Nucleus accumbens (tissue), 56 donors: ENCODE data around the gene FOXA2.

Source experiments
- DNase-seq, 56 donors: peaks; one replicate each; lab custom pipeline; 2025; lab: John Stamatoyannopoulos, UW

The FOXA2 gene

DNA sequence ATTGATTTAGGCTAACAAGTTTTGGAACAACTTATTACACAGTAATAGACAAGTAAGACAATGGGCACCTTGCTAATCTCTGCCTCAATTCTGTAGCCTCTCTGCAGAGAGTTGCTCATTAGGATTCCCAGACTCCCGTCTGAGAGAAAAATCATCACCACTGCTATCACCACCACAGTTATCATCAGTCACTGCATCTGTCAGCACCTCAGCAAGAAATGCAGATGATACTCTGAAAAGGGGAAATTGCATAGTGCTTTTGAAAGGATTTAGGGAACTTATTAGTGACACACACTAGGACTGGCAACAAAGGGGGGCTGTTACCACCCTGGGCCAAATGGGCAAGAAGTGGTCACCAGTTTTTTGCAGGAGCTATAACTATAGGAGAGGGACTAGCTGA is 39.9 kb downstream of the FOXA2 start:
- DNase-seq: no peak

GRCh38 chr20:22542427-22542826 is 41.9 kb downstream of the FOXA2 start:
- no peak for DNase-seq

- no peak for DNase-seq
Observed at GRCh38 chr20:22540832-22541231, 43.5 kb downstream of the FOXA2 start.

- DNase-seq: no peak
Observed at GRCh38 chr20:22536956-22537756, 47.2 kb downstream of the FOXA2 start.

- DNase-seq: no peak
Observed at GRCh38 chr20:22536141-22536828, 48.1 kb downstream of the FOXA2 start.

DNA sequence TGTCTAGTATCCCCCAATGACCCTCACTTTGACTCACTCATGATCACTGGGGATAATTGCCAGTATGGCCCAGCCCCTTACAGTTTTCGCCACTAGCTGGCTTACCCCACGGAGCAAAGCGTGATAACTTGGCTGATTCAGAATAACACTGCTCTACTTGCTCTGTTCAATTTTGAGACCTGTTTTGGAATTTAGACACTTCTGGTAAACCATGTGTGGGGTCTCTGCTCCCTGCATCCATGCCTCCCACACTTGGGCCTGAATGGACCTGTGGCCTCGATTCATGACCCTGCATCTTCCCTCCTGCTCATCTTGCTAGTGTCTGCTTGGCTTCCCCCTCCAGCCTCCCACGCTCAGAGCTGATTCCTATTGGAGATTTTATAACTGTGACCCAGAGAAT is 48.9 kb downstream of the FOXA2 start:
- no peak for DNase-seq

DNA sequence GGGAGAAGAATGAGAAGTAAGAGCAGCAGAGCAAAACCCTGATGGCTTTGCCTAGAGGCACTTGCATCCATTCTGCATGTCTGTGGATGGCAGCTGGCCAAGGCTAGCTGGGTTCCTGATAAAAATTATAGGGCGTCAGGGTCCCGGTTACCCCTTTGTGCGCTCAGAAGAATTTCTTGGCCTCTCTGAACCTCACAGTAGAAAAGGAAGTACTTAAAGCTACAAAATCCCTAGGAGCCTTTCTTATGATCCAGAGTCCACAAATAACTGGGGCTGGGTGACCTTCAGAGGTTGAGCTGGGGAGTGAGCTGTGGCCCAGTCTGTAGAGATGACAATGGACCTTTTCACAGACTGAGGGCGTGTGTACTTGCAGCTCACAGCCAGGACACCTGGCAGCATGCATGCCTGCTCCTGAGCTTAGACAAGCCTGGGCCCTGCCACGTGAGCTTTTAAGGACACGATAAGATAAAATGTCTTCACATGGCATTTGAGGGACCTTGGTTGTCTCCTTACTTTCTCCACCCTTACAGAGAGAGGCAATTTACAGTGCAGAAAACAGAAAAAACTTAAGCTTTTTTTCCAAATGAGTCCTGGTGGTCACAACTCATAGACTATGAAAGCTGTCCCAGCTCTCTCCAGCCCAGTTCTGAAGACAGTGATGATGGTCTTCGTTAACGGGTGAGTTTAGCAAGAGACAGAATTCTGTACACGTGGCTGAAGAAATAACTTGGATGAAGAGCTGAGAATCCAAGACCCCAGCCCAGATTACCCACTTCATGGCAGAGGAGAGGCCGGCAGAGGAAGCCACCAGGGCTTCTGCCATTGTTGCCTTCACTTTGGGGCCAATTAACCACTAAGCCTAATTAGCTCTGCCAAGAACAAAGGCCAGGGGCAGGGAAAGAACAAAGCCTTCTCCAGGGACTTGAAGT is 50.3 kb downstream of the FOXA2 start:
- no peak for DNase-seq

DNA sequence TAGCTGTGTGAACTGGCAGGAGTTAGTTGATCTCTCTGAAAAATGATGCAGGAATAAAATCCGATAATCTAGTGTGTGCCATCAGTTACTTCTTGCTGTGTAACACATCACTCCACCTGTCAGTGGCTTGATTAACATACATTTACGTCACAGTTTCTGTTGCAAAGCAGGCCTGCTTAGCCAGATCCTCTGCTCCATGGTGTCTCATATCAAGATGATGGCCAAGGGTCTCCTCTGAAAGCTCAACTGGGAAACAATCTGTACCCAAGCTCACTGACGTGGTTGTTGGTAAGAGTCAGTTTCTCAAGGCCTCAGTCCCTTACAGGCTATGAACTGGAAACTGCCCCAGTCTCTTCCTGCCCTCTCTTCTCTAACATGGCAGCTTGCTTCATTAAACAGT is 51.8 kb downstream of the FOXA2 start:
- DNase-seq: no peak

DNA sequence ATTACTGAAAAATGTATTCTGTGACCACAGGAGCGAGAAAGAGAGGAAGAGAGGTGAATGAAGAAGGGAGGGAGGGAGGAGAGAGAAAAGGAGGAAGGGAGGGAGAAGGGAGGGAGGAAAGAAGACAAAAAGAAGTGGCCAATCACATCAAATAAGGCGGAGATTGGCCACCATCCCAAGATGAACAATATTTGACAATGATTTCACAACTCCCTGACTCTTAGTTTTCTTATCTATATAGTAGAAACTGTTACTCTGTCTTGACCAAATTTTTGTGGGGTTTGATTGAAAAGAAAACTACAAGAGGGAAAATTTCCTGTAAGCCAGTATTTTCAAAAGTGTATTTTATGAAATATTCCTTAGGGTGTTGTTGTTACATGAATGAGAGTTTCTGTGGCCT is 52.6 kb downstream of the FOXA2 start:
- DNase-seq: no peak

GRCh38 chr20:22531056-22531615 is 53.2 kb downstream of the FOXA2 start:
- no peak for DNase-seq
